Nucleus accumbens (tissue), 56 donors: ENCODE data around the gene UFC1.
A peak's percentile ranks its signal among the peaks of the same experiment; 100 is the strongest.

Source experiments
- DNase-seq, 56 donors: peaks; one replicate each; lab custom pipeline; 2025; lab: John Stamatoyannopoulos, UW

UFC1 gene

DNA sequence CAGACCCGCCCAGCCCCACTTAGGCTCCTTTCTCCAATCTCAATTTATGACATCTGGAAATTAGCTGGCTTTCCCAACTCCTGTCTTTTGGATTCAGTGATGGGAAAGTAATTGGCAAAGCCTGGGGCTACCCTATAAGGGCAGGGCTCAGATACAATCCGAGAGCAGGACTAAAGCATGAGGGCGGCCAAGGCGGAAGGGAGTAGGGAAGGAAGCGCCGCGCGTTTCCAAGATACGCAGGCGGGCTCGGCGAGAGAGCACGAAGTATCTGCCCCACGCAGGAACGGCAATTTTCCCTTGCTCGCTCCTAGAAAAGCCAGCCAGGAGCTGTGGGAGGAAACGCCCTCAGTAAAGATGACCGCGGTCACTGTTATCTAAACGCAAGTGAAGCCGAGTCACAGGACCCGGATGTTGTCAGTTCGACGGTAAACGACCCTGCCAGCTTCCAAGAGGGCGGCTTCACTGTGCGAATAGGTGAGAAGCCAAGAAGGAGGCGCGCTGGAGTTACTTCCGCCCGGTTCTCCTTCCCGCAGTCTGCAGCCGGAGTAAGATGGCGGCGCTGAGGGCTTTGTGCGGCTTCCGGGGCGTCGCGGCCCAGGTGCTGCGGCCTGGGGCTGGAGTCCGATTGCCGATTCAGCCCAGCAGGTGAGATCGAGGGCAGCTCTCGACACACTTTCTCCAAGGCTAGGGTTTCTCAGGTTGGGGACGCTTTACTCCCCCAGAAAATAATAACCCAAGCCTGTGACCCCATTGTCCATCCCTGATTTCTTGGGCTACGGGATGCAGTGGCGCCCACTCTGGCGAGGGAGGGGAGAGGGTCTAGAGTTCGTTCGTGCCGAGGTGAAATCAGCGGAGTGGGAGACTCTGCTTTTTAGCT is 48.3 kb downstream of the UFC1 start, which contains the start of gene NDUFS2:
NDUFS2 (plus strand) TSS at position 532 of the 877 bp plus-strand sequence; CDS start at position 551, 19 bp downstream.
- peak; percentile 62 to 100 (median 97) for DNase-seq

DNA sequence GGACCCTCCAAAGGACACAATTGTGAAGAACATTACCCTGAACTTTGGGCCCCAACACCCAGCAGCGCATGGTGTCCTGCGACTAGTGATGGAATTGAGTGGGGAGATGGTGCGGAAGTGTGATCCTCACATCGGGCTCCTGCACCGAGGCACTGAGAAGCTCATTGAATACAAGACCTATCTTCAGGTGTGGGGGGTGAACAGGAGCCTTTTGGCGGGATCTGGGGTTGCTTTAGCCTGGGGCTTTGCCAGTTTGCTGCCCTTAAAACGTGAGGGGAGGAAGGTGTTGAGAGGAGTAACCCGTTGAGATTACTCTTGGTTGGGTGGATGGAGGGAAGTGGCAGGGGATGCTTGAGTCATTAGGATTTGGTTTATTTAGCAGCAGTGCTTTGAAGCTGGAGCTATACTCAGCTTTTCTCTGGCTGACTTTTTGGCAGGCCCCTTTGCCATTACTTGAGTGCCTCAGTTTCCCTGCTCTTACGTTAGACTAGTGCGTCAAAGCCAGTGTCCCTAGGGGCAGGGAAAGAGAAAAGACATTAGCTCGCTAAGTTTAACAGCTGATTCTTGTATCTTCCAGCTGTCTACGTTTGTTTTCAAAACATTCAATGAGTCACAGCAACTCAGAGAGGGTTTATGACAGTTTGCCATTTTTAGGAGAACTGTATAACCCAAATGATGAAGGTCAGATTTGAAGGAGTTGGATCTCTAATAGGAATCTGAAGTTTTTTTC is 52.8 kb downstream of the UFC1 start:
- DNase-seq, result no peak

DNA sequence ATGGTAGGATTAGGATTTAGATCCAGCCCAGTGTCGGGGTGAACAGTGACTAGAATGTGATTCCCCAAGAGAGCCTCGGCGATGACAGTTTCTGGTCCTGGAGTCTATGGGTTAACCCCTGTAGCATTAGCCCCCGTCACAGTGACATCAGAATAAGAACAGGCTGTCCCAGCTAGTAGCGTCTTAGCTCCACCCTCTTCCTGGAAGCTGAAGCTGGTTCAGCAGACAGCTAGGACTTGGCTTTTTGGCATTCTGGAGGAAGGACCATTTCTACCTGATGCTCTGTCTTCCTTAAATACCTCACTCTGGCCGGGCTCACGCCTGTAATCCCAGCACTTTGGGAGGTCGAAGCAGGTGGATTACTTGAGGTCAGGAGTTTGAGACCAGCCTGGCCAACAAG is 53.4 kb downstream of the UFC1 start:
- no peak for DNase-seq
